HG03108 (cell line): ENCODE measurements around the gene NDUFAB1.
"Not testable (repeated sequence)": the region's sequence is repeated elsewhere in the genome, so short reads cannot be mapped to it uniquely, and the experiment has no call there.

Experiments
- ATAC-seq: cut with Tn5 transposase; IDR thresholded peaks from one replicate; pipeline ENCODE4 v1.9.1; 2021; ENCODE audit warnings: moderate library complexity; ENCODE audit not compliant: unreplicated experiment

The NDUFAB1 gene

DNA sequence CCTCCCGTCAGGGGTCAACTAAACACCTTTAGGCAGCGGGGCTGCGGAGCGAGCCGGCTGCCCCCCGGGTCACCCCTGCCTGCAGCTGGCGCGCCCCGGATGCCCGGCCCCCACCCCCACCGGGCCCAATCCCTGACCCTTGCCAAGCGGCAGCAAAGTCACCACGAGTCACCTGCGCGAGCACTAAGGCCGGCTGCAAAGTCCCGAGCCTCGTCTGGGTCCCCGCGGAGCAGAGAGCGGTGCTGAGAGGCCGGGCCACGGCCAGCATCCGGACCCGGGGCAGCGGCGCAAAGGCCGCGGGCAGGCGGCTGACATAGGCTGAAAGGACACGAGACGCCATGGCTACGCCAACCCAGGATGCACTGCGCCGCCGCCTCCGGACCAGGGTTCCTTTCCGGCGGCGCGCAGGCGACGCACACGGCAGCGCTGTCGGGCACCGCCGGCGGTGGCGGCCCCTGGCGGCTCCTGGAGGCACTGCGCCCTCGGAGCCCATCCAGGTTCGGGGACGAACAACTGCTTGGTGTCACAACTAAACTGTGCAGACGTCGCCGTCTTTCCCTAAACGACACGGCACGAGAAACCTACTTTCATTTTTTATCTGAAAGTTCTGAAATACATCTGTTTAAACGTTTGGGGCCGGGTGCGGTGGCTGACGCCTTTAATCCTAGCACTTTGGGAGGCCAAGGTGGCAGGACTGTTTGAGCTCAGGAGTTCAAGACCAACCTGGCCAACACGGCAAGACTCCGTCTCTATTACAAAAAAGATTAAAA, at the start of gene NDUFAB1:
Gene NDUFAB1, minus strand, starts transcription at position 366 of the 770 bp plus-strand sequence. Its CDS starts 26 bp downstream, at position 340.
- ATAC-seq = peak; percentile 95

DNA sequence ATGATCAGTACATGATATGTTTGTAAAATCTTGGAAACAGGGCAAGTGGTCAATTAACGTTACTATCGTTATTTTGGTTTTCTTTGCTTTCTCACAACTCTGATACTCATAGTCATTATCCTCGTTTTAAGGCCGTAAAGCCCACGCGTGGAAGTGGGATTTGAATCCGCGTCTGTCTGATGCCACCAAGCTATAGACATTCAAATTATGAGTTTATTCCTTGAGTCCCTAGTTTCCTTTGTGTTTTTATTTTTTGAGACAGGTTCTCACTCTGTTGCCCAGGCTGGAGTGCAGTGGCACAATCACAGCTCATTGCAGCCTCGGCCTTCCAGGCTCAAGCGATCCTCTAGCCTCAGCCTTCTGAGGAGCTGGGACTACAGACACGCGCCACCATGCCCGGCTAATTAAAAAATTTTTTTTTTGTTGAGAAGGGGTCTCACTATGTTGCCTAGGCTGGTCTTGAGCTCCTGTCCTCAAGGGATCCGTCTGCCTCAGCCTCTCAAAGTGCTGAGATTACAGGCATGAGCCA, 46.2 kb upstream of the NDUFAB1 start:
- no peak for ATAC-seq

DNA sequence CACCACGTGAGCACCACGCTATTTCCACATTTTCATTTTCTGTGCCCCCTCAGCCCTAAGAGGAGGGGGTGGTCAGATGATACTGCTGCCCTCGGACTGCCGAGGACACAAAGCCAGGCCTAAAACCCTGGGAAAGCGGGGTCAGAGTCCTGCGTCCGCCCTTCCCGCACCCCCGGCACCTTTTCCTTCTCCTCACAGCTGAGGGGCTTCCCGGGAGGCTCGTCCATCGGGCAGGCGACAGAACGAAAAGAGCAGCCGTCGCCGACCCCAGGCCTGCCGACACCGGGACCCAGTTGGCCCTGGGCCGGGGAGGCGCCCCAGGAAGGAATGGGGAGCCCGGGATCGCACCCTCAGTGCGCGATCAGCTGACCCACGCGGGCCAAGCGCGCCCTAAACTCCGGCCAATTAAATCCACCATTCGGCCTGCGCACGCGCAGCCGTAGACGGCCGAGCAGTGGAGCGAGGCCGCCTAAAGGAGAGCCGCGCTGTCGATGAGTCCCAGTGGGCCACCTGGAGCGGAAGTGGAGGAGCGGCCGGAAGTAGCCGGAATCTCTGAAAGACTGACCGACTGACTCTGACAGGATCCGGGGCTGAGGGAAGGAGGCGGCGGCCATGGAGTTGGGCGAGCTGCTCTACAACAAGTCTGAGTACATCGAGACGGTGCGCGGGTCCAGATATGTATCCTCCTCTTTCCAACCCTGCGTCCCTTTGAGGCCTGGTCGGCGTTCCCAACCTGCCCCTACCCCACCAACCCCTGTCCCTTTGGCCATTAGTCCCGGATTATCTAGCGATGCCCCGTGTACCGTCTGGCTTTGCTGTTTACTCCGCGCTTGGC, 45.0 kb upstream of the NDUFAB1 start, which contains the start of the genes DCTN5 and PALB2:
Gene DCTN5, plus strand, starts transcription at position 536 of the 835 bp plus-strand sequence. Its CDS starts 77 bp downstream, at position 613.
Gene PALB2, minus strand, starts transcription at position 380 of the 835 bp plus-strand sequence. Its CDS starts 153 bp downstream, at position 227.
- ATAC-seq = peak; percentile 97

DNA sequence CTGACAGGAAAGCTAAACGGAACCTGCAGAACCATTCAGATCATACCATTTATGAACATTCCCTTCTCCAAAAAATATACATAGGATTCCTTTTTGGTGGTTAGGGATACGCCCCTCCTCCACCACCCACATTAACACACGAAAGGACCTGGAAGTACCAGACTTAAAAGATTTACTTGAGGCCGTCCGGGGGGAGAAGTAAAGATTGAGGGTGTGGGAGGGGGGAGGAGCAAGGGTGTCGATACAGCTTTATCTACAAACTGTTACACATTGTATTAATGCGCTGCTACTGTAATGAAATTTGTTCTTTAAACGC, 44.5 kb upstream of the NDUFAB1 start:
- ATAC-seq = no peak

DNA sequence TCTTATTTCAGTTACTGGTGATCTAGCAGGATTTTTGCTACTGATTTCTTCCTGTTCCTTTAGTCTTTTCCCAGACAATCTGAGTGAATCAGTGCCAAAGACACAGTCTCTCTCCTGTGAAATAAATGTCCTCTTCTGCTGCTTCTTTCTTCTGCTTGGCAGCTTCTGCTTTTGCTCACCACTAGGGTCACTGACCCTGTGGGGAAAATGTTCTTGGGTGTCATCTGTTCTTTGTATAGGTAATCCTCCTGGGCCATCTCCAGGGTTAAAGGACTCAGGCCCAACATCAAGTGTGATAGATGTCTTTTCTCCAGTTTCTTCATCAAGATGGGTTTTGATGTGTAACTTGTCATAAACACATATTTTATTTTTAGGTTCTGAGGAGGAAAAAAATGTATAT, 39.8 kb upstream of the NDUFAB1 start:
- no peak for ATAC-seq

DNA sequence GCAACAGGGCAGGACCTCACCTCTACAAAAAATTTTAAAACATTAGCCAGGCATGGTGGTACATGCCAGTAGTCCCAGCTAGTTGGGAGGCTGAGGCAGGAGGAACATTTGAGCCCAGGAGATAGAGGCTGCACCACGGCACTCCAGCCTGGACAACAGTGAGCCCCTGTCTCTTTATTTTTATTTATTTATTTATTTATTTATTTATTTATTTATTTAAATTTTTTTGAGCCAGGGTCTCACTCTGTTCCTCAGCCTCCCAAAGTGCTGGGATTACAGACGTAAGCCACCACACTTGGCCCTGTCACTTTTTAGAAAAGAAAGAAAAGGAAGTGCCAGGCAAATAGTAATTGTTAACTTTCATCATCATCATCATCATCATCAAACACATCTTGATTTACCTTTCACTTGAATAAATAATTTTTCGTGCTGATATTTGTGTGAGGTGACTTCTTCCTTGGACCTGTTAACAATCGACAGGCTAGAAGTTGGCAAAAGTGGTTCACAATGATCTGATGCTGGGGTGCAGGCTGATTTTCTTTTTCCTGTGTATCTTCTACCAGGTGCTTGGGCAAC, 38.4 kb upstream of the NDUFAB1 start:
- ATAC-seq = no peak

DNA sequence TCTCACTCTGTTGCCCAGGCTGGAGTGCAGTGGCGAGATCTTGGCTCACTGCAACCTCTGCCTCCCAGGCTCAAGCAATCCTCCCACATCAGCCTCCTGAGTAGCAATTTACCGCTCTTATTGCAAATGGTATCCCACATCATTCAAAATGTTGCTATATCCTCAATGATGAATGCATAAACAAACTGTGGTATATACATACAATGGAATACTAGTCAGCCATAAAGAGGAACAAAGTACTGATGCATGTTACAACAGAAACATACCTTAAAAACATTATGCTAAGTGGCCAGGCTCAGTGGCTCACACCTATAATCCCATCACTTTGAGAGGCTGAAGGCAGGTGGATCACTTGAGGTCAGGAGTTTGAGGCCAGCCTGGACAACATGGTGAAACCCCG, 35.8 kb upstream of the NDUFAB1 start:
- ATAC-seq = not testable (repeated sequence)

DNA sequence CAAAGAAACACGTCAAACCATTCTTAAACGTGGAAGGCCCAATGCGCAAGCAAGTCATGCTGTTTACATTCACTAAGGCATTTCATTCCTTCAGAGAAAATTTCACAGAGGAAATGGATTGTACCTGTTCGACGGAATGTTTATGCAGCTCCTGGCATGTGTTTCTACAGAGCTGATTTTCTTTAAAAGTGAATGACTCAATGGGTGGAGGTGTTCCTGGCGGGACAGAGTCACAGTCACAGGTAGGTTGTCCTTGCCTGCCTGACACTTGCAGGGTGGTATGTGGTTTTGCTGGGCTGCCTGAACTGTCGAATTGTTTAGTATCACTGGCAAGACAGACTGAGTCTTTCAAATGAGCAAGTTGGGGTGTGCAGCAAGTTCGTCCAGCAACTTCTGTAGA, 33.4 kb upstream of the NDUFAB1 start:
- no peak for ATAC-seq

DNA sequence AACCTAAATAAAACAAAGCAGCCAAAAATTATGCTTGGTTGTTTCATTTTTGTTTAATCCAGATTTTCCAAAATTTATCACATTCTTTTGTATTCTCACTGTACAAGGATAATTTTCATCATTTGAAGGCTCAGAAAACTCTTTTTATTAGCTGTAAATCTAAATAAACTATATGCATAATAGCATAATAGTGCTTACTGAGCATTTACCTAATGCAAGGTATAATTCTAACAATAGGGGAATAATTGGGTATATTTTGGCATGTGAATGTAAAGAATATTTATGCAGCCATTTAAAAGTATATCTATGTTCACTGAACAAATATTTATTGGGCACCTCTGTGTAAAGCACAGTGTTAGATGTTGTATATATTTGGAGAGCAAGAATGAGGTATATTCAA, 28.0 kb upstream of the NDUFAB1 start:
- no peak for ATAC-seq

DNA sequence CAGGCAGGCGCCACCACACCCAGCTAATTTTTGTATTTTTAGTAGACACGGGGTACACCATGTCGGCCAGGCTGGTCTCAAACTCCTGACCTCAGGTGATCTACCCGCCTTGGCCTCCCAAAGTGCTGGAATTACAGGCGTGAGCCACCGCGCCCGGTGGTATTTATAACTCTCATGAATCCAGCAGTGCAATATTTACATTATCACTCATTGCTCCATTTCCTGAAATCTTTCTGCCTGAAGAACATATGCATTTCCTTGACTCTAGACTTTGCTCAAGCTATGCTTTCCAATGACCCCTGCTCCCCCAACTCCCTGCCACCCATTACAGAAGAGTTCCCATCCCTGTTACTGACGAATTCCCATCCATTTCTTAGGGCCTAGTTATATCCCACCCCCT, 19.7 kb upstream of the NDUFAB1 start:
- no peak for ATAC-seq

DNA sequence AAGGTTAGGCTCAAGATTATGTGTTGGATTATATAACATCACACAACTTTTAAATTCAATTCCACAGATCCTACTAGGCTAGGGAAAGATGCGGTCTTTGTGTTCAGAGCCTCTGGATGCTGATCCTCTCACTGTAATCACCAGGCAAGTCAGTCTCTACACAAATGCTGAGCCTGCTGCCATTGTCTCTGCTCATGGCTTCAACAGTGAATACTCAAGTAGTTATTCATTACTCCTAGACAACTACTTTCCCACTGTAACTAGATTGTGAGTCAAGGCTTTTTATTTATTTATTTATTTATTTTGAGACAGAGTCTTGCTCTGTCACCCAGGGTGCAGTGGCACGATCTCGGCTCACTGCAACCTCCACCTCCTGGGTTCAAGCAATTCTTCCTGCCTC, 15.8 kb upstream of the NDUFAB1 start:
- ATAC-seq = no peak

DNA sequence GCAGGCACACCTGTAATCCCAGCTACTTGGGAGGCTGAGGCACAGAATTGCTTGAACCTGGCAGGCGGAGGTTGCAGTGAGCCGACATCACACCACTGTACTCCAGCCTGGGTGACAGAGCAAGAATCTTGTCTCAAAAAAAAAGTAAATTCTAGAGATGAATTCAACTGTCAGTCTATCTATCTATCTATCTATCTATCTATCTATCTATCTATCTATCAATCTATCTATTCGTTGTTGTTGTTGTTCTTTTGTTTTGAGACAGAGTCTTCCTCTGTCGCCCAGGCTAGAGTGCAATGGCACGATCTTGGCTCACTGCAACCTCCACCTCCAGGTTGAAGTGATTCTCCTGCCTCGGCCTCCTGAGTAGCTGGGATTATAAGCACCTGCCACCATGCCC, 14.8 kb upstream of the NDUFAB1 start:
- not testable (repeated sequence) for ATAC-seq

DNA sequence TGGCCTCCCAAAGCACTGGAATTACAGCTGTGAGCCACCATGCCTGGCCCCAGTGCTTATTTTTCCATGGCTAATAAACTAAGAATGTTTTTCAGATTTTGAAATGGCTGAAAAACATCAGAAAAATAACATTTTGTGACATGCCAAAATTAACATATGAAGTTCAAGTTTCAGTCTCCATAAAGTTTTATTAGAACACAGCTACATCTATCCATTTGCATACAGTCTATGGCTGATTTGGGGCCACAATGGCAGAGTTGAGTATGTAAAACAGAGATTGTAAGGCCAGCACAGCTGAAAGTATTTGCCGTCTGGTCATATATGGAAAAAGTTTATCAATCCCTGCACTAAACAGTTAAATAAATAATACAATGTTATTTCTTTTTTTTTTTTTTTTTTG, 13.8 kb upstream of the NDUFAB1 start:
- ATAC-seq = no peak

DNA sequence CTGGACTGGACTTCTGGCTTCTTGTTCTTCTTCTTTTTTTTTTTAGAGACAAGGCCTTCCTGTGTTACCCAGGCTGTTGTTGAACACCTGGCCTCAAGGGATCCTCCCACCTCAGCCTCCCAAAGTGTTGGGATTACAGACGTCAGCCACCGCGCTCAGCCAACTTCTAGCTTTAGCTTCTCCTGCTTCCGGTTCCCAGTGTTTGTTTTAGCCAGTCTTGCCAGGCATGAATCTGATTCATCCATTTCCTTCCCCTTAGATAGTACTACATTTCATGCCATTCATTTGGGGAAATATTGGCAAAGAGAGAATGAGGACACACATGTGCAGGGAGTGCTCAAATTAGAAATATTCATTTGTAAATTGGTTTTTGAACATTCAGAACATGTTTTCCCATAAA, 12.1 kb upstream of the NDUFAB1 start:
- ATAC-seq = no peak

DNA sequence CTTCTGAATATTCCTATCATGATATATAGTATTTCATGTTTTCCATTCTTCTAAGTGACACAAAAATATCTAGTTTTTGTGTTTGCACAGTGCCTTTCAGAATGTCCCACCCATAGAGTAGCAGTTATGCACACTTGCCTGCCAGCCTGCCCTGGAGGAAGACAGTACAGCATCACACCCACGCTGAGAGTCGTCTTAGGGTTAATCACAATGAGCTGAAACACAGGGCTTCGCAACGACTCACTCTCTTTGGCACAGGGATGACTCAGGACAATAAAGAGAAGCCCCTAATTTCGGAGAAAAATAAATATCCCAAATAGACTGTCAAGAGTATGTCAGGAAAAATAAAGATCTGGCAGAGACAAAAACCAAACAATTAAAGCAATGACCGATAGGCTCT, 11.6 kb upstream of the NDUFAB1 start:
- no peak for ATAC-seq

DNA sequence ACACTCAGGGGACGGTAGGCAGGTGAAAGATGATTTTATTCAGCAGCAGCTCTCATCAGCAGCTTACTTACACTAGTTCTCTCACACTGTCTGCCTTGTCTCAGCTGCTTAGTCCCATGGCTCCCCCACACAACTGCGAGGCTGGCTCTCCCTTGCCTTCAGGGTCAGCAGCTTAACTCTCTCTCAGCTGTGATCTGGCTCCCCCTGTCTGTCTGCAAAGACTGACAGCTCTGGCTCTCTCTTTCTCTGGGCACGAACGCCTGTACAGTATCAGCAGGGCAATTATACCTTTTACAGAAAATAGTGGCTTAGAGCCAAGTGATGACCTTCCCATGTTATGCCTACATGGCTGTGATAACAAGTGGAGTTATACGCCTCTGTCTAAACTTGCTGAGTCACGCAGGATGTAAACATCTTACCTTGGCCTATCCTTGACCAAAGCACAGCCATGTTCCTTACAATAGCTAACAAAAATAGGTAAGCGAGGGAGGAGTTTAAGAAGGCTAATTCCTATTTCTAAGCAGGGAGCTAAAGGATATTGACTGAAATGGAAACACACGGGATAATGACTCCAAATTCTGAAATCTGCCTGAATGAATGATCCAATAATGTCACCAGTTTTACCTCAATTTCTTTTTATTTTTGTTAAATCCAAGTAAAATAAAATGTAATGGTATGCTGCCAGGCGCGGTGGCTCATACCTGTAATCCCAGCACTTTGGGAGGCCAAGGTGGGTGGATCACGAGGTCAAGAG, 1.1 kb upstream of the NDUFAB1 start:
- no peak for ATAC-seq

DNA sequence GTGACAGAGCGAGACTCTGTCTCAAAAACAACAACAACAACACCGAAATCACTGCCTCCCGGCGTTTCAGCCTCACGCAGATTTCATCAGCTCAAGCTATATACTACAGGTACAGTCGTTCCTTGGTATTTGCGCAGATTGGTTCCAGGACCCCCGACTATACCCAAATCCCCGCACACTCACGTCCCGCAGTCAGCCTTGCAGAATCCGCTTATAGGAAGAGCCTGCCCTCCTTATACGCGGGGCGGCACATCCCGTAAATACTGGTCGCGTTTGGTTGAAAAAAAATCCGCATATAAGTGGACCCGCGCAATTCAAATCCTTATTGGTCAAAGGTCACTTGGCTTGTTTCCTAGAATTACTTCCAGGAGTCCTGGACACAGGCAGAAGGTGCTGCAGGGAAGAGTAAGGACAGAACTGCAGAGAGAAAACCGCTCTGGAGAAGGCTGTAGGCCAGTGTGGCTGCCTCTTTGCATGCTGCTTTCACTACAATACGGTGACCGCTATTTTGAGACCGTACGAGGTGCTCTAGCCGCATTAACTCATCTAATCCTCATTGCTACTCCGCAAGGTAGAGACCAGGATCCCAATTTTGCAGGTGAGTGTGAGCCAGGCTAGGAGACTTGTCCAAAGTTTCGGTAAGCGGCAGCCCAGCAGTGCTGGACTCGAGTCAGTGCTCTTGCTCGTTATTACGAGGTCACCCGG, 718 bp downstream of the NDUFAB1 start:
- ATAC-seq = no peak

DNA sequence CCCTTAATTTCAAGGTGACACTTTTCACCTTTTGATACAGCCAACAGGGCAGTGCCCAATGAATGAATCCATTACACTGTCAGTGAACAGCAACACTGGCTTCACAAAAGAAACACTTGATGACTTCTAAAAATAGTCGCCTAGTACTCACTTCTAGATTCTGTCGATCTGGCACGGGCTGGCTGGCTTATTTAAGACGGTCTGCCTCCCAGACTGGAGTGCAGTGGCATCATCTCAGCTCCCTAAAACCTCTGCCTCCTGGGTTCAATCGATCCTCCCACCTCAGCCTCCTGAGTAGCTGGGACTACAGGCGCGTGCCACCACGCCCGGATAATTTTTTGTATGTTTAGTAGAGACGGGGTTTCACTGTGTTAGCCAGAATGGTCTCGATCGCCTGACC, 1.9 kb downstream of the NDUFAB1 start:
- no peak for ATAC-seq

DNA sequence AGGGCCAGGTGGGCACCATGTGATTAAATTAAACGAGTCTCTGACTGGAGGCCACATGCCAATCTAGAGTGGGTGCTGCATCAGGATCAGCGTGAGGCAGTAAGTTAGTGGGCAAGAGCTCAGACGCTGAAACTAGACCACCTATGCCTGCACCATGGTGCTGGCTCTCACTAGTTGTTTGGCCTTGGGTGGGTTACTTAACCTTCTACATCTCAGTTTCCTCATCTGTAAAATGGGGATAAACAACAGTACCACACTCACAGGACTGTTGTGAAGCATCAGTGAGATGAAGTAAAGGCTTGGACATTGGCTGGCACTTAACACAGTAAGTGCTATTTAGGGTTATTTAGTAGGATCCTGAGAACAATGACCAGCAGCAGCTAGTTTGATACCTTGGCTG, 5.9 kb downstream of the NDUFAB1 start:
- no peak for ATAC-seq

DNA sequence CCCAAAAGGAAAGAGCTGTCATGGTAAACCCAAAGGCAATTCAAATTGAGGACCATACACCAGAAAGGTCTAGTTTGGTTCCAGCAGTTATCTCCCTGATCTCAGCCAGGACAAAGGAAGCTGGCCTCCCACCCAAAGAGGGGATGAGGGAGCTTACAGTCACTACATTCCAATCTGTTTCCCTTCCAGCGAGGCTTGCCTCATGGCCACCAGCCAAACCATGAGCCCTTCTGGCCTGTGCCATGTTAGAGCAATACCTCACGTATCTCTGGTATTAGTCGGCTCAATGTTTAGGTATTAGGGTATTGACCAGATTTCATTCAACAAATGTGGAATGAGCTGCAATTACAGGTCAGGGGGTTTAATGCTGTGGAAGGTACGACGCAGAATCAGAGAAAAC, 8.4 kb downstream of the NDUFAB1 start:
- no peak for ATAC-seq
